ENCODE measurements around the gene FKBP9. TPM values are rescaled to one million over a fixed set of nuclear protein-coding genes. Genes with fewer than 3 reads are reported as not detected.

FKBP9 gene
- polyA plus RNA-seq, 1 donor from 2014 or later = 2.8 TPM

DNA sequence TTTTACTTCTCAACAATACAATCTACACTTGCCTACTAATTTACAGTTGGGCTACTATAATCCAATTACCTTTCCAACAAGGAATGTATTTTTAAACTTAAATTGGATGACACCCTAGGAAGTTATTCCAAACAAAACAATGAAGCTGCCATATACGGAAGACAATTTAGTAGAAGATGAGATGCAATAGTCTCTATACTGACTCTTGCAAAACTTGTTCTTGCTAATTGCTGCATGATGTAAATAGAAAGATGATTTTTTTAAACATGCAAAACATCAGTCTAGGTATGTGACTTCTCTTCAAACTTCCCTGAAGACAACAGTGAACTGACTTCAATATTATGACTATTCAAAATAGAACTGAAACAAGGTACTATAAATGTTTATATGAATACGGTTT is 87.7 kb downstream of the FKBP9 start:
- Histone ChIP-seq H3K36me3 (ENCODE audit: insufficient read depth, low read length) (no peaks in the 10 kb centered on the region), H3K27me3 (ENCODE audit: insufficient read depth, low read depth, low read length) (no peaks in the 10 kb centered on the region), H3K9me3 (ENCODE audit: low read length) (no peaks in the 10 kb centered on the region), H3K9me2 (ENCODE audit: insufficient read depth, low read length) (no peaks in the 10 kb centered on the region), H3K4me3 (ENCODE audit: low read length) (no peak overlapping the region), H3K79me2 (replicated peaks; ENCODE audit: insufficient read depth, low read length) (peaks cover 55% of the 10 kb centered on the region), H3K27ac (ENCODE audit: low read length) (no peak overlapping the region), H2AFZ (ENCODE audit: low read depth, low read length) (no peak overlapping the region), H3F3A (ENCODE audit: insufficient read depth, low read length, poor library complexity, severe bottlenecking) (no peaks in the 10 kb centered on the region), H4K20me1 (ENCODE audit: insufficient read depth) (no peaks in the 10 kb centered on the region), H3K4me2 (ENCODE audit: low read length) (no peak overlapping the region), H3K9ac (ENCODE audit: low read length) (no peak overlapping the region)
- TF ChIP-seq, protein P1, sequence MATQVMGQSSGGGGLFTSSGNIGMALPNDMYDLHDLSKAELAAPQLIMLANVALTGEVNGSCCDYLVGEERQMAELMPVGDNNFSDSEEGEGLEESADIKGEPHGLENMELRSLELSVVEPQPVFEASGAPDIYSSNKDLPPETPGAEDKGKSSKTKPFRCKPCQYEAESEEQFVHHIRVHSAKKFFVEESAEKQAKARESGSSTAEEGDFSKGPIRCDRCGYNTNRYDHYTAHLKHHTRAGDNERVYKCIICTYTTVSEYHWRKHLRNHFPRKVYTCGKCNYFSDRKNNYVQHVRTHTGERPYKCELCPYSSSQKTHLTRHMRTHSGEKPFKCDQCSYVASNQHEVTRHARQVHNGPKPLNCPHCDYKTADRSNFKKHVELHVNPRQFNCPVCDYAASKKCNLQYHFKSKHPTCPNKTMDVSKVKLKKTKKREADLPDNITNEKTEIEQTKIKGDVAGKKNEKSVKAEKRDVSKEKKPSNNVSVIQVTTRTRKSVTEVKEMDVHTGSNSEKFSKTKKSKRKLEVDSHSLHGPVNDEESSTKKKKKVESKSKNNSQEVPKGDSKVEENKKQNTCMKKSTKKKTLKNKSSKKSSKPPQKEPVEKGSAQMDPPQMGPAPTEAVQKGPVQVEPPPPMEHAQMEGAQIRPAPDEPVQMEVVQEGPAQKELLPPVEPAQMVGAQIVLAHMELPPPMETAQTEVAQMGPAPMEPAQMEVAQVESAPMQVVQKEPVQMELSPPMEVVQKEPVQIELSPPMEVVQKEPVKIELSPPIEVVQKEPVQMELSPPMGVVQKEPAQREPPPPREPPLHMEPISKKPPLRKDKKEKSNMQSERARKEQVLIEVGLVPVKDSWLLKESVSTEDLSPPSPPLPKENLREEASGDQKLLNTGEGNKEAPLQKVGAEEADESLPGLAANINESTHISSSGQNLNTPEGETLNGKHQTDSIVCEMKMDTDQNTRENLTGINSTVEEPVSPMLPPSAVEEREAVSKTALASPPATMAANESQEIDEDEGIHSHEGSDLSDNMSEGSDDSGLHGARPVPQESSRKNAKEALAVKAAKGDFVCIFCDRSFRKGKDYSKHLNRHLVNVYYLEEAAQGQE (IDR thresholded peaks at IDR 0.05; ENCODE audit: borderline replicate concordance) = no peak
- no peak for TF ChIP-seq MXI1 (conservative IDR thresholded peaks at IDR 0.05; ENCODE audit: poor library complexity, severe bottlenecking)
- TF ChIP-seq, protein P2, sequence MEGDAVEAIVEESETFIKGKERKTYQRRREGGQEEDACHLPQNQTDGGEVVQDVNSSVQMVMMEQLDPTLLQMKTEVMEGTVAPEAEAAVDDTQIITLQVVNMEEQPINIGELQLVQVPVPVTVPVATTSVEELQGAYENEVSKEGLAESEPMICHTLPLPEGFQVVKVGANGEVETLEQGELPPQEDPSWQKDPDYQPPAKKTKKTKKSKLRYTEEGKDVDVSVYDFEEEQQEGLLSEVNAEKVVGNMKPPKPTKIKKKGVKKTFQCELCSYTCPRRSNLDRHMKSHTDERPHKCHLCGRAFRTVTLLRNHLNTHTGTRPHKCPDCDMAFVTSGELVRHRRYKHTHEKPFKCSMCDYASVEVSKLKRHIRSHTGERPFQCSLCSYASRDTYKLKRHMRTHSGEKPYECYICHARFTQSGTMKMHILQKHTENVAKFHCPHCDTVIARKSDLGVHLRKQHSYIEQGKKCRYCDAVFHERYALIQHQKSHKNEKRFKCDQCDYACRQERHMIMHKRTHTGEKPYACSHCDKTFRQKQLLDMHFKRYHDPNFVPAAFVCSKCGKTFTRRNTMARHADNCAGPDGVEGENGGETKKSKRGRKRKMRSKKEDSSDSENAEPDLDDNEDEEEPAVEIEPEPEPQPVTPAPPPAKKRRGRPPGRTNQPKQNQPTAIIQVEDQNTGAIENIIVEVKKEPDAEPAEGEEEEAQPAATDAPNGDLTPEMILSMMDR (IDR thresholded peaks at IDR 0.05; ENCODE audit: poor library complexity, severe bottlenecking) = no peak
- no peak for TF ChIP-seq POLR2AphosphoS5 (IDR thresholded peaks at IDR 0.05)
- no peak for TF ChIP-seq TAF1 (IDR thresholded peaks at IDR 0.05; ENCODE audit: low read depth)
- TF ChIP-seq EZH2 (IDR thresholded peaks at IDR 0.05; ENCODE audit: borderline replicate concordance, insufficient read depth, low read length, poor library complexity, severe bottlenecking) = no peak
- no peak for TF ChIP-seq EP300 (conservative IDR thresholded peaks at IDR 0.05; ENCODE audit: poor library complexity, severe bottlenecking)
- TF ChIP-seq SMC3 (conservative IDR thresholded peaks at IDR 0.05; ENCODE audit: poor library complexity) = no peak

DNA sequence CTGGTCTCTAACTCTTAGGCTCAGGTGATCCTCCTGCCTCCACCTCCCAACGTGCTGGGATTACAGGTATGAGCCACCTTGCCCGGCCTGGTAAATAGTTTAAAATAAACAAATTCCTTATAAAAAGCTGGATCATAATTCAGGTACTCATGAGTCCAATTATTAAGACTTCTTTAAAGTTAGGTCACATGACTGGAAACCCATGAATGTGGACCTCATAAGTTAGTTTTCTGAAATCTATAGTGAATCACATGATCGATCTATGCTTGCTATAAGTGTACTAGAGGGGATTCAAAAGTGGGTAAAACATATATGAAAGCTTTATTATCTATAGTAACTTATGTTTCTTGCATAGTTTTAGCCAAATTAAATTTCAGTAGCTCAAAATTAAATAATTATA is 91.0 kb downstream of the FKBP9 start:
- no peak overlapping the region for H3K27ac ChIP-seq (ENCODE audit: low read length)
- no peaks in the 10 kb centered on the region for H3K9me3 ChIP-seq (ENCODE audit: low read length)
- no peaks in the 10 kb centered on the region for H3F3A ChIP-seq (ENCODE audit: insufficient read depth, low read length, poor library complexity, severe bottlenecking)
- H2AFZ ChIP-seq (ENCODE audit: low read depth, low read length) = no peak overlapping the region
- no peaks in the 10 kb centered on the region for H3K36me3 ChIP-seq (ENCODE audit: insufficient read depth, low read length)
- no peak overlapping the region for H3K4me2 ChIP-seq (ENCODE audit: low read length)
- H3K9me2 ChIP-seq (ENCODE audit: insufficient read depth, low read length) = no peaks in the 10 kb centered on the region
- no peak for TF ChIP-seq EP300 (conservative IDR thresholded peaks at IDR 0.05; ENCODE audit: poor library complexity, severe bottlenecking)
- no peak for TF ChIP-seq RAD21 (conservative IDR thresholded peaks at IDR 0.05)
- TF ChIP-seq TAF1 (IDR thresholded peaks at IDR 0.05; ENCODE audit: low read depth) = no peak
- peaks cover 57% of the 10 kb centered on the region for H3K79me2 ChIP-seq (replicated peaks; ENCODE audit: insufficient read depth, low read length)
- no peak overlapping the region for H3K4me3 ChIP-seq (ENCODE audit: low read length)
- H4K20me1 ChIP-seq (ENCODE audit: insufficient read depth) = no peaks in the 10 kb centered on the region
- H3K27me3 ChIP-seq (ENCODE audit: insufficient read depth, low read depth, low read length) = no peaks in the 10 kb centered on the region
- no peak overlapping the region for H3K9ac ChIP-seq (ENCODE audit: low read length)

DNA sequence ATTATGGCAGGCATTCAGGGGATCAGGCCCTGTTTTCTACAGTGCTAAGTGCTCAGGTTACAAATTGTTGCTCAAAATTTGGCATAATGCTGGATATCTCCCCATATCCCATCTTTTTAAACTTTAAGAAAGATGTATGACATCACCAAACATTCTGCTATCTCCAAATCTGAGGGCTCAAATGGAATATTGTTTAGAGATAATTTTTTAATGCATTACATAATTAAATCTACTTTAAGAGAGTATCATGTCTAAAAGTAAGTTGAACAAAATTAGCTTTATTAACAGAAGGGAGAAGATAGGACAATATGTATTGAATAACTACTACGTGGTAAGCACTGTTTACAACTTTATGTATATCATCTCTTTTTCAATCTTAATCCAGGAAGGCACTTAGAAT is 91.5 kb downstream of the FKBP9 start:
- no peak overlapping the region for H3K27ac ChIP-seq (ENCODE audit: low read length)
- H3K4me2 ChIP-seq (ENCODE audit: low read length) = no peak overlapping the region
- H3K4me3 ChIP-seq (ENCODE audit: low read length) = no peak overlapping the region
- no peaks in the 10 kb centered on the region for H3K9me2 ChIP-seq (ENCODE audit: insufficient read depth, low read length)
- no peak overlapping the region for H3K9ac ChIP-seq (ENCODE audit: low read length)
- no peak overlapping the region for H2AFZ ChIP-seq (ENCODE audit: low read depth, low read length)
- H3K79me2 ChIP-seq (replicated peaks; ENCODE audit: insufficient read depth, low read length) = peaks cover 56% of the 10 kb centered on the region
- H4K20me1 ChIP-seq (ENCODE audit: insufficient read depth) = no peaks in the 10 kb centered on the region
- no peaks in the 10 kb centered on the region for H3K36me3 ChIP-seq (ENCODE audit: insufficient read depth, low read length)
- no peaks in the 10 kb centered on the region for H3K9me3 ChIP-seq (ENCODE audit: low read length)
- TF ChIP-seq SMC3 (conservative IDR thresholded peaks at IDR 0.05; ENCODE audit: poor library complexity) (no peak), TAF1 (IDR thresholded peaks at IDR 0.05; ENCODE audit: low read depth) (no peak), RAD21 (conservative IDR thresholded peaks at IDR 0.05) (no peak), POLR2AphosphoS5 (IDR thresholded peaks at IDR 0.05) (no peak), MXI1 (conservative IDR thresholded peaks at IDR 0.05; ENCODE audit: poor library complexity, severe bottlenecking) (no peak), EZH2 (IDR thresholded peaks at IDR 0.05; ENCODE audit: borderline replicate concordance, insufficient read depth, low read length, poor library complexity, severe bottlenecking) (no peak), EP300 (conservative IDR thresholded peaks at IDR 0.05; ENCODE audit: poor library complexity, severe bottlenecking) (no peak)
- TF ChIP-seq, protein P1 (IDR thresholded peaks at IDR 0.05; ENCODE audit: borderline replicate concordance) = no peak
- TF ChIP-seq, protein P2 (IDR thresholded peaks at IDR 0.05; ENCODE audit: poor library complexity, severe bottlenecking) = no peak
- no peaks in the 10 kb centered on the region for H3F3A ChIP-seq (ENCODE audit: insufficient read depth, low read length, poor library complexity, severe bottlenecking)
- H3K27me3 ChIP-seq (ENCODE audit: insufficient read depth, low read depth, low read length) = no peaks in the 10 kb centered on the region

Data from neural cell (in vitro differentiated cells).